HG03575 (cell line): ENCODE results near the gene SEMA5B.

Source experiments
- ATAC-seq: cut with Tn5 transposase; IDR thresholded peaks from one replicate; pipeline ENCODE4 v1.9.1; 2021; ENCODE audit not compliant: unreplicated experiment, insufficient number of reproducible peaks, low FRiP score; ENCODE audit errors: extremely low read depth

Gene SEMA5B

GRCh38 chr3:123031051-123031450 is 3.5 kb upstream of the SEMA5B start:
- no peak for ATAC-seq

- no peak for ATAC-seq
Observed at GRCh38 chr3:123028233-123028828, 768 bp upstream of the SEMA5B start.

- no peak for ATAC-seq
Observed at GRCh38 chr3:123026565-123027291, 835 bp downstream of the SEMA5B start.

- no peak for ATAC-seq
Observed at GRCh38 chr3:123025642-123026521, 1.7 kb downstream of the SEMA5B start.

GRCh38 chr3:123024056-123024455 is 3.5 kb downstream of the SEMA5B start:
- no peak for ATAC-seq

GRCh38 chr3:123021996-123022510 is 5.5 kb downstream of the SEMA5B start:
- no peak for ATAC-seq

GRCh38 chr3:123021388-123021787 is 6.2 kb downstream of the SEMA5B start:
- no peak for ATAC-seq

- ATAC-seq: no peak
Observed at GRCh38 chr3:123020709-123021108, 6.9 kb downstream of the SEMA5B start.

GRCh38 chr3:123019591-123019990 is 8.0 kb downstream of the SEMA5B start:
- ATAC-seq: no peak

GRCh38 chr3:123019161-123019560 is 8.4 kb downstream of the SEMA5B start:
- no peak for ATAC-seq

- ATAC-seq: no peak
Observed at GRCh38 chr3:123018683-123019082, 8.9 kb downstream of the SEMA5B start.

- no peak for ATAC-seq
Observed at GRCh38 chr3:123015596-123015995, 12.0 kb downstream of the SEMA5B start.

- no peak for ATAC-seq
Observed at GRCh38 chr3:123013876-123014275, 13.7 kb downstream of the SEMA5B start.

GRCh38 chr3:123012652-123013051 is 14.9 kb downstream of the SEMA5B start:
- no peak for ATAC-seq

GRCh38 chr3:123011447-123011846 is 16.1 kb downstream of the SEMA5B start:
- no peak for ATAC-seq

GRCh38 chr3:123008840-123009239 is 18.7 kb downstream of the SEMA5B start:
- no peak for ATAC-seq

GRCh38 chr3:123006609-123007008 is 21.0 kb downstream of the SEMA5B start:
- no peak for ATAC-seq

- ATAC-seq: no peak
Observed at GRCh38 chr3:123005291-123005690, 22.3 kb downstream of the SEMA5B start.

- ATAC-seq: no peak
Observed at GRCh38 chr3:123004201-123004918, 23.2 kb downstream of the SEMA5B start.
